HUDEP-2 (cell line): ENCODE results near the gene SHROOM3.
"Not testable (repeated sequence)": the region's sequence is repeated elsewhere in the genome, so short reads cannot be mapped to it uniquely, and the experiment has no call there.

Source experiments
- DNase-seq, 76 experiments: peaks; one replicate each; lab custom pipeline; 2025; ENCODE audit not compliant: unreplicated experiment in 76 of 76; lab: John Stamatoyannopoulos, UW

SHROOM3 gene

DNA sequence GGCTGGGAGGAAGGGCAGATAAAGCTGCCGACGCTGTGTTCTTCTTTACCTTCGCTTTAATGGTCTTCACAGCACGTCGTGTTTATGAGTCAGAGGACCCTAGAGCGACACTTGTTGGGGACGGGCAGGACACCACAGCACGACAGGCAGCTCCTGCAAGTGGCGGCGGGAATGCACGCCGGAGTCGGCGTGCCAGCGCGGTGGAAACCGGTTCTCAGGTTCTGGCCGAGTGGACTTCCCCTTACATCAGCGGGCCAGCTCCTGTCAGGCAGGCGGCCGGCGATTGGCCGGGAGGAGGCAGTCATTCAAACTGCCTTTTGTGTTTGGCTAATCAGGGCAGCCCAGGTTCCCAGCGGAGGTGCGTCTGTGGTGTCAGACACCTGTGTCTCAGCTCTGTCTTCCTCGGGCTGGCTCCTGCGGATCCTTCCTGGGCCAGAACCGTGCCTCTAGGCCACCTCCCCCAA, 150.9 kb downstream of the SHROOM3 start:
- no peak for DNase-seq

DNA sequence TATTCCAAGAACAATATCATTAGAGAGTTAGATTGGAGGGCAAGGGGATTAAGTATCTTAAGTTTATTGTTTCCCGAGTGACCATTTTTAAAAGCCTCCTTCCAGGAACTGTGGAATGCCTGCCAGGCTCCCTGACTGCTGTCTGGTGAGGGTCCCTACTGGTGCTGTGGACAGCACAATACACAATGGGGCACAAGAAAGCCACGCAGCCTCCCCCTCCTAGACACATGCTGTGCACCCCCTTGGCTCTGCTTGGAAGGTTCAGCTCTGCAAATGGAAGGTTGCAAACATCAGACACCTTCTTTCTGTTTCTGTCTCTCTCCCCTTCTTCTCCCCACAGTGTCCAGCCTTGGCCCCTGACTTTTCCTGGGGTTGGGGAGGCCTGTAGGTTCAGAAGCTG, 153.2 kb downstream of the SHROOM3 start:
- no peak for DNase-seq

DNA sequence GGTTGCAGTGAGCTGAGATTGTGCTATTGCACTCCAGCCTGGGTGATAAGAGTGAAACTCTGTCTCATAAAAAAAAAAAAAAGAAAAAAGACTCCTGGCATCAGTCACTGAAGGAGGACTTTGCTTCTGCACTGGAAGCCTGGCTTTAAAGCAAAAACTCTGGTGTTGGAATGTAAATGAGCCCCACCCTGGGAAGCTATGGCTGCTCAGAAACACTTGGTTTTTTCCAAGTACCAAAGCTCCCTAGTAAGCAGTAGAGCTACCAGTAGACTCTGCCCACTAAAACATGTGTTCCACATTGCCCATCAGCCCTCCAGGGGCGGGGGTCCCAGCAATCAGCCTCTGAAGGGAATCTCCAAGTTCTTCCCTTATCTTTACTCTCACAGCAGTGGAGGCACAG, 154.4 kb downstream of the SHROOM3 start:
- DNase-seq: no peak

DNA sequence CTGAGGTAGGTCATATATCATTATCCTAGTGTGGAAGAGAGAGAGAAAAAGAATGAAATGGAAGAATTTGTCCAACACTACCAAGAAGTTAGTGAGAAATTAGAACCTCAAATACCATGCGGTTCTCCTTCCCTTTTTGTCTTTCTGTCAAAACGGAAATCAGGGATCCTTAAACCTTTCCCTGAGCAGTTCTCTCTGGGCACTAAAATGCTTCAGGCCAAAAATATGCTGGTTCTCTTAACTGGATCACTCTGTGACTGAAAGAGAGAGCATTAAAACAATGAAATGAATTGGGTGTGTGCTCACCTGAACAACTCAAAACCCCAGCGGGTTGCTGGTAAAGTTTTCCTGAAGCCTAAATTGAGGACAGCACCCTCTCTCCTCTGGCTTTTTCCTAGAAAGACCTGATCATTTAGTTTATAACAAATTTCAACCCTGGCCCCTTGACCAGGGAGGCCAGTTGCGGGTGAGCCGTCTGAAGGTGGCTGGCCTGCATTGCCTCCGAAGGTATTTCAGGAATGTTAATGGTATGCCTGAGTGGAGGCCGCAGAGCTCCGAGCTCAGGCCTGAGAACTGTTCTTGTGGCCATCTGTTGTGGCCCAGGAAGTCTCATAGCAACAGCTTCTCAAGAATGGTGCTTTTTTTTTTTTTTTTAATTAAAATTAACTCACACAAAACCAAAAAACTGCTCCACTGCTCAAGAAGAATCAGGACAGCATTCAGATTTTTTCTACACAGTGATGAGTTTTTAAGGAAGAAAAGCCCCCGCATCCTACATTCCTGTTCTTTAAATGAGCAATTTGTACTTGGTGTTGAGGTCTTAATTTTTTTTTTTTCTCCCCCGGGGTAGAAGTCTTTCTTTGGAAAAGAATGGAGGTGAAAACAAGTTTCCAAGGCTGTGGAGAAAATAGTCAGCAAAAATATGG, 155.1 kb downstream of the SHROOM3 start:
- DNase-seq: no peak

DNA sequence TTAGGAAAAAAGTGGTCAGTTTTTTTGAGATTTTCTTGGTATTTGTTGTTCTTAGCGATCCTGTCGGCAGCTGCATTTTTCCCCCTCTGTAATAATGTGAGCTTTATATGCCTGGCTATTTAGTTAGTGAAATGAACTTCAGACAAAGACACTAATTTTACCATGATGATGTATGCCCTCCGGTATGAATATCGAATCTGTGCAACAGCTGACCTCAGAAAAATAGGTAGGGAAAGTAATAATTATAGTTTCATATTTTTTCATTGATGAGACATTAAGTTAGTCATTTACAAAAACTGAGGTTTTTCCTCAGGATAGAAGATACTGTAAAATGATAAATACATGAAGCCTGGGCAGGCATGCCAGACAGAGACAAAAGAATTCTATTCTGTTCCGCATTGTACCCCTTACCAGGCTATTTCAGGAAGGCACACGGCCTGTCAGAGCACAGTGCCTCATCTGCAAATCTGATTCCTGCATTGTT, 155.8 kb downstream of the SHROOM3 start:
- DNase-seq: no peak

DNA sequence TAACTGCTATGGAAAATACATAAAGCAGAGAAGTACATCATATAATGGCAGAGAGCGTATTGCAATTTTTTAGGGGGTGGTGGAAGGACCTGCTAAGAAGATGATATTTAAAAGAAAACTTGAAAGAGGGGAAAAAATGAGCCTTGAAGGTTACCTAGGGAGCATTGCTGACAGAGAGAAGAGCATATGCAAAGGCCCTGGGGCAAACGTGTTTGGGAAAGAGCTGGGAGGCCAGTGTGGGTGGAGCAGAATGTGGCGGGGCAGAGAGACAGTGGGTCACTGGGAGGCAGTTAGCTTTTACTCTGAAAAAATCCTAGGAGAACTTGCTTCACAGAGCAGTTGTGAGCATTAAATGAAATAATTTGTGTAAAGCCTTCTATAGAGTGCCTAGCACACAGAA, 157.0 kb downstream of the SHROOM3 start:
- DNase-seq: no peak

DNA sequence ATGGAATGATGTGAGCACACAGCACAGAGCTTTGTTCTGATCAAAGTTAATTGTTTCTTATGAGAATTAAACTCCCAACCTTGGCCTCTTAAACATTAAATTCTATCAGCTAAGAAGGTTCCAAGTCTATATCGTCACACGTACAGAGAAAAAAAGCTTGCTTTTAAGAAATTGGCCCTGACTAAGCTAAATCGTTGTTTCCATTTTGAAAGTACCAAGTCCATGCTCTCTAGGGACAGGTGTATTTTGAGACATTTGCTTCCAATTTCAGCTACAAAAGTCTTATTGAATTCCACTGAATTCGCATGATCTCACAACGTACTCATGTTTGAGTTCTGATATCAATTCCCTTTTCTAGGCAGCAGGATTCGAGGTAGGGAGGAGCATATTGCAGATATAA, 157.4 kb downstream of the SHROOM3 start:
- no peak for DNase-seq

DNA sequence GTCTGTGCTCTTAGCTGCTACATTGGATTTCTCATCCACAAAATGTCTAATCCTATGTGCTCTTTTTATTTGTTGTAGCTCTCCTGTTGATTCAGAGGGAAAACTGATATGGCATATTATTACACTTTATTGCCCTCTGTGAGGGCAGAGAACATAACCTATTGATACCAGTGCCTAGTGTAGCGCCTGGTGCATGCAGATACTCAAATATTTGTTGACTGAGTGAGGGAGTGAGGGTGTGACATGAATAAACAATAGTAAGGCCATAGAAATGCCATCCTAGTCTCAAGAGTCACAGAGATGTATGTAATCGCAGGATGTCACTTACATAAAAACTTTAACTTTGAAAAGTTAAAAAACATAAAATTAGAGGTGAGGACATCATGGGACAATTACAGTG, 159.1 kb downstream of the SHROOM3 start:
- no peak for DNase-seq

DNA sequence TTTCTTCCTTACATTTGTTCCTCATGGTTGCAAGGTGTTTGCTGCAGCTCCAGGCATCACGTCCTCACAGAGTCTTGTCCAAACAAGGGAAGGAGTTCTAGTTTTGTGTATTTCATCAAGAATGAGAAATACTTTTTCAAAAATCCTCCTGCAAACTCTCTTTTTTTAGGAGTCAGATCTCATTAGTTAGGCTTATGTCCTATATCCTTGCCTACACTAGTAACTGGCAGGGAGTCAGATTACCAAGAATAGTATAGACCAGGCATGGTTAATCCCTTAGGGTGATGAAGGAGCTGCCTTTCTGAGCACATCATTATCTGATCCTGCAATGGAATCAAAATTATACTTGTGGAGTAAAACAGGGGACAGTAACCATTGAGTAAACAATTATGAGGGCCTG, 160.4 kb downstream of the SHROOM3 start:
- DNase-seq: no peak

DNA sequence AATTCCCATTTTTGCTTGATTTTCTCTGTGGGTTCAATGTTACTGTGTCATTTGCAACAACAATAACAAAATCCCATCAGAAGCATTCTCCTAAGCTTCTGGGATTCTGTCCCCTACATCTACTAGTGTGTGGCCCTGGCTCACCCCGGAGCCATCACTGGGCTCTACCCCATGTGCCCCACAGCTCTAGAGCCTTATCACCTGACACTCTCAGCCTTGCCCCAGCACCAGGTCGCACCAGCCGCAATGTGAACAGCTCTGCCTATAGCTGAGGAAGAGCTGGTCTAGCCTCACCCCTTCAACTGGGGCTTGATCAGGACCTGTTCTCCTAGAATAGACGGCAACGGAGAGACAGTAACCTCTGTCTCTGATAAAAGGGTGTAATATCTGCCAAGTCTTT, 161.7 kb downstream of the SHROOM3 start:
- no peak for DNase-seq

DNA sequence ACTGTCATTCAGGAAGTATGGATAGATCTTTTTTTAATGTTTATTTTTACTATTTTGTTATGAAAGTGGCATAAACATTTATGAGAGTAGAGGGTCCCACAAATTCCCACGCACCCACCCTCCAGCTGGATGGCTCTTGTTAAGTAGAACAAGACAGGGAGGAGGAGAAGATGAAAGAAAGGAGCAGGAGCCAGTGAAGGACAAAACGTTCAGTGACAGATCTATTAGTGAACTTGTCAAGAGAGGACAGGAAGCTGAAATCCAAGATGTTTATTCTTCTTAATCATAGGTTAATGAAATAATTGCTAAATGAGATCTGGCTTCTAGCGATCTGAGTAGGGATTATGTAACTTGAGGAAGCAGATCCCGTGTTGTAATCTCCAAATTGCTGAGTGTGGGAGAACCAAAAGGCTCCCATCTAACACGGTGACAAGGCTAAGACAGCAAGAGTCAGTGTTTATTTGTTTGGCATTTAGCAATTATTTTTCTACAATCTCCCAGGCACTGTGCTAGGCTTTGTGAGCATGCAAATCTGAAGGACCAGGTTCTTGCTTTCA, 162.5 kb downstream of the SHROOM3 start:
- DNase-seq: no peak

DNA sequence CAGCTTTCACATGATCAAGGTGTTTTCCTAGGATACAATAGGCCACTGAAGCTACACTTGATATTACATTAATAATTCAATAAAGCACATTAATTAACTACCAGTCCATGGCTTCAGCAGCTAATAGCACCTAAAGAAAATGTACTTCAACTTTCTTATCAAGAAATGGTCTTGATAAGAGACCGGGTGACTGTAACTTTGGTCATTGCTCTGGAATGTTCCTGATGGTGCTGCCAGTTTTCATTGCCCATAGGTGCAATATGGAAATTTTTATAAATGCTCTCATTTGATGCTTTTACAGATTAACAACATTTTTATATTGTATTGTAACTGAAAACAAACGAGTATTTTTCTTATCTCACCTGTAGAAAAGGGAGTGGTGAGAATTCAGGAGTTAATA, 165.4 kb downstream of the SHROOM3 start:
- DNase-seq: no peak

DNA sequence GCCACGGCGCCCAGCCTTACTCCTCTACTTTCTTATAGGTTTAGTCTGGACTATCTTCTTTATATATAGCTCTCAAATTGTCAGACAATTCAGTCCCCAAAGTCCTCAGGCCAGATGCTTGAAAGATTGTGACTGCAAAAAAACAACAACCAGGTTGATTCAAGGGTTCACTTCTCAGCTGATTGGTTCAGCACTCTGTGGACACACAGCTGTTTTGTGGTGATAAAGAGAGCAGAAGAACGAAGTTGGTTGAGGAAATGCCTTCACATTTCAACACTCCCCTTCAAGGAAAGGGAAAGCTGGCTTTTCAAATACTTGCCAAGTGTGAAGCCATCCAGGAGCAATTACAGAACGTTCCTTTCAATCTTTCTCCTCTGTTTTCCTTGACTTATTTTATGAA, 166.8 kb downstream of the SHROOM3 start:
- peak in 20 of 76 experiments; percentile 1 to 54 (median 15) for DNase-seq

DNA sequence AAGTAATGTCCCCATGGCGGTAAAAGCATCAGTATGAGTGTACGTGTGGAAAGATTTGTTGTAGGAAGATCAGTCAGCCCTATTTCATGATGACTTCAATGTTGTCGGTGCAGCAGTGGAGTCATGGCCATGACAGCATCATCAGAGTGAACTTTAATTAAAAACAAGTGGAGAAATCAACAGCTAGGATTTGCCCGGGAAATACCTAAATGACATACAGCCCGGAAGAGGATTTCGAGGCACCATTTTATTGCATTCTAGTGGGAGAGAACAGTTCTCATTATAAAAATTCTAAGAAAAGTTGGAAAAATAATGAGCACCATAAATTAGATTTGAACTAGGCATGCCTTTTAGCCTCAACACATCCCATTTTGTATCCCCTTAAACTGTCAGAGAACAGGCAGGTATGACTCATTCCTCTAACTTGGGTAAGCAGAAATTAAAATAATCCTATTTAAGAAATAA, 170.1 kb downstream of the SHROOM3 start:
- no peak for DNase-seq

DNA sequence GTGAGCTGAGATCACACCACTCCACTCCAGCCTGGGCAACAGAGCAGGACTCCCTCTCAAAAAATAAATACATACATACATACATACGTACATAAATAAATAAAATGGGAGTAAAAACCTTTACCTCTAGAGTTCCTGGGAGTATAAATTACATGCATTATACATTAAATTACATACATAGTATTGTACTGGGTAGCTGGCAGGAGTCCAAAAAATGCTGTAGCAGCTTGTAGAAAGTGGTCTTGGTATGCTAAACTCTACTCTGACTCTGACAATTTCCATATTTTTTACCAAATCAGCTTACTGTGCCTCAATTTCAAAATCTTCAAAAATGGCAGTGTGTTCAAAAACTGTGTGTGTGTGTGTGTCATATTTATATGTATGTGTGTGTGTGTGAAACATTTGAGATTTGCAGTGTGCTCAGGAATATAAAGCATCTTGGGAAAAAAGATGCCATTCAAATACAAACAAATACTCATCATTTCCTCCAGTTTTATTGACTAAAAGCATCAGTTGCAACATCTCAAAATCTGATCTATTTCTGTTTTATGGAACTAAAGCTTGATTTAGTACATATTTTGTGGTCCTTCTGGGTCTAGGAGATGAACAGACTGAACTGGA, 171.7 kb downstream of the SHROOM3 start:
- no peak for DNase-seq

DNA sequence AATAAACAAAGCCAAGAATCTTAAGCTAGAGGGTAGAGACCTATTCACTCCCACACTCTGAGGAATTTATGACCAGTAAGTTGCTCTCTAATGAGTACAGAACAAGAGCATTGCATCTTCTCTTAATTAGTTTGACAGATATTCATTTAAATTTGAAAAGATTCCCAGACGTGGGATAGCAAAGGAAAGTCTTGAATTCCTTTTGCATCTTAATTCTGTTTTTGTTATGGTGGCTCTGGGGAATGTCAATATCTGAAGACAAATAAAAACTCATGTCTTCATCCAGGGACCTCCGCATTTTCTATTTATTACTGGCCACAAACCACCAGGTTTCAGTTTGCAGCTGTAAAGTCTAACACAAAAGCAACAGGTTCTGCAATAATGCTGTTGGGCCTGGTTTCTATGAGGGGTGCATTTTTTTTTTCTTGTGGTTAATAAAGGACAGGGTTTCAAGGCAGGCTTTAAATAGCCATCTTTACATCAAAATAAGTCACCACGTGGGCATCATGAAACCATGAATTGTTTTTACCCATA, 172.3 kb downstream of the SHROOM3 start:
- DNase-seq: no peak

DNA sequence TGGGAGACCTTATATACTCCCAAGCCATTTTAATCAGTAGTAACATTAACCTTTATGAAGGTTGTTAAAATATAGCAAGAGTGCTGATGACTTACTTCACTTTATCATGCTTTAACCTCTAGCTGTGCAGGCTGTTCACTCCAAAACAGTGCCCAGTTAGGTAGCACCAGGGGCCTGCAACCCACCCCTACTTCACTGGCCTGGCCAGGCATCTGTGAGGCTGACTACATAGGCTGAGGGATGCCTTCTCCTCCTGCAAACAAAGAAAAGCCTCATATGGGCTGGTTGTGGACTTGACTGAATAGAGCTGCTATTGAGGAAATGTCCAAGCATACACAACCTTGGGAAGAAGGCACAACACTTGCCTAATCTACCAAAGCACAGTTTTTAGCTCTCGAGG, 172.8 kb downstream of the SHROOM3 start:
- no peak for DNase-seq

DNA sequence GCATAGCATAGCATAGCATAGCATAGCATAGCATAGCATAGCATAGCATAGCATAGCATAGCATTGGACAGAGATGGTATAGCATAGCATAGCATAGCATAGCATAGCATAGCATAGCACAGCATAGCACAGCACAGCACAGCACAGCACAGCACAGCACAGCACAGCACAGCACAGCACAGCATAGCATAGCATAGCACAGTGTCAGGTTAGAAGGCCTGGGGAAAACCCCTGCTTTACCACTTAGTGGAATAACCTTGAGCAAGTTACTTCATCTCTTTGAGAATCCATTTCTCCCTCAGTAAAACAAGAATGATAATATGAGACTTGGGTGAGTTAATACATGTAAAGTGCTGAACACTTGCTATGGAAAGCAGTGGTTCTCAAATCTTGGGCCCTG, 173.5 kb downstream of the SHROOM3 start:
- DNase-seq: not testable (repeated sequence)

DNA sequence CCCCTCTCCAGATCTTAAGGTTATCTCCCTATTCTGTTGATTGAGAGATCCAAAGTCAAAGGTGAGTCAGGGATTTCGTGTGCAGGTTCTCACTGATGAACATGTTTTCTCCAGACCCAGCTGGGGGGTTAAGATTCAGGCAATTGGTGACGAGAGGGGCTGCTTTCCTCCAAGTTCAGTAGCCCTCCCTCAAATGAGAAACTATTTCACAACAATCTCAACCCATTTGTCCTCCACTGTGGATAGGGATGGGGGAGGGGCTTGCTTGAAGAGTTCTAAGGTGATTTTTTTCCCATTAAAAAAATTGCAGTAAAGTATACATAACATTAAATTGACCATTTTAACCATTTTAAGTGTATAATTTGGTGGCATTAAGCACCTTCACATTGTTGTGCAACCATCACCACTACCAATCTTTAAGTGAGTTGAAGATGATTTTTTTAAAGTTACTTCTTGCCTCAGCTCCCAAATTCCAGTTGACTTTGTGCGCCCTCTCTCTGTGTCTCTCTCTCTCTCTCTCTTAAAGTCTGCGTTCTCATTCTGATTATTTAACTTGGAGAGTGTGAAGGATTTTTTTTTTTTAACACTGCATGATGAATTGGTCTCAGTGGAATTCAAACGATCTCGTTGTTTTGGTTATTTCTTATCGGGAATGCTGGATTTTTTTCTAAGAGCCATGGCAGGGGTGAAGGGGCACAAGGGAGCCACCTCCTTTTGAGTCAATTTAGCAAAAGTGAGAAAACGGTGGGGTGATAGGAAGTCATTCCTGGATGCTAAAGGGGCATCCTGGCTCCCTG, 175.9 kb downstream of the SHROOM3 start:
- DNase-seq: no peak

DNA sequence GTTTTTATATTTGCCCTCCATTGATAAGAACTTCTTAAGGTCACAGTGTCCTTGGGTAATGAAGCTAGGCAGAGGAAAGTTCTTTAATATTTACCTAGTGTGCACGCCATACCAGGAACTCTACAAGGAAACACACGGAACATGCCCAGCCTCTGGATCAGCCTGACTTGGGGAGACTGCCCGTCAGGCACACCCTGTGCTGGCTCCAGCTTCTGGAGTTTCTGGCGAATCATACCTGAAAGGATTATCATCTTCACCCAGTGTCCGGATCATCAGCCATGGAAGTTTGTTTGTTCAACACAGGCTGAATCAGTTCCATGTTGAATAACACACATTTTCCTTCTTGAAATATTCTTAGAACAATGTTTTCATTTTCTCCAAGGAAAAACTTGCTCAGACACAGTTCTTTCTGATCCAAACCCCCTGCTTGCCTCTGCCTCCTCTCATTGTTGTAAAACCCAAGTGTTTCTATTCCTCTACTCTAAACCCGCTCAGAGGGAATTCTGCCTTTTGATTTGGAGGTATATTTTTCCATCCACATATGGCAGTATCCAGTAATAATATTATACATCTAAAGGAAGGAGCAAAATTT, 176.7 kb downstream of the SHROOM3 start:
- no peak for DNase-seq
